HEK293T (cell line): ENCODE data around the gene EDRF1.

ENCODE experiments used
- FOXK2 ChIP-seq: fragments of 450-650 bp; IDR thresholded peaks from 2 replicates; pipeline ENCODE4 v1.6.1; 2016; ENCODE audit warnings: mild to moderate bottlenecking
- FOXM1 ChIP-seq: fragments of 450-650 bp; IDR thresholded peaks from 2 replicates; pipeline ENCODE4 v1.6.1; 2017; ENCODE audit warnings: mild to moderate bottlenecking, borderline replicate concordance
- LEF1 ChIP-seq: fragments of 450-650 bp; IDR thresholded peaks from 2 replicates; pipeline ENCODE4 v1.6.1; 2017; ENCODE audit warnings: mild to moderate bottlenecking, borderline replicate concordance
- SP1 ChIP-seq: fragments of 450-650 bp; IDR thresholded peaks from 2 replicates; pipeline ENCODE4 v1.6.1; 2017
- SUZ12 ChIP-seq: fragments of 450-650 bp; IDR thresholded peaks from 2 replicates; pipeline ENCODE4 v1.6.1; 2016; ENCODE audit warnings: mild to moderate bottlenecking
- ZNF384 ChIP-seq: fragments of 450-650 bp; IDR thresholded peaks from 2 replicates; pipeline ENCODE4 v1.6.1; 2016

DNA sequence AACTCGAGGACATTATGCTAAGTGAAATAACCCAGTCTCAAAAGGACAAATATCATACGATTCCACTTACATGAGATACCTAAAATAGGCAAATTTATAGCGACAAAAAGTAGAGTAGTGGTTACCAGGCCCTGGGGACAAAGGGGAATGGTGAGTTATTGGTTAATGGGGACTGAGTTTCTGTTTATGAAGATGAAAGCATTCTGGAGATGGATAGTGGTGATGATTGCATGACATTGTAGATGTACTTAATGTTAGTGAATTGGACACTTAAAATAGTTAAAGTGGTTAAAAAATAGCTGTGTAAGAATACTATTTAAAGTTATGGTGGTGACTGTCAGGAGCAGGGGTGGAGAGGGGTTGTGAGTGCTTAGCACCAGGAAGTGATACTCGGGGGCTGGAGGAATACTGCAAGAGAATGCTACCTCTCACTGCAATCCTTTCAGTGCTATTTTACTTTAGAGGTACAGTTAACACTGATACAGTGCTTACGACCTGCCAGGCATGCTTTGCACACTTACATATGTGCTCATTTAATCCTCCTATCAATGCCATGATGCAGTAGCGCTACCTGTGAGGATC lies 19.9 kb upstream of the EDRF1 start:
- TF ChIP-seq FOXK2 (no peak), SP1 (no peak), ZNF384 (no peak), SUZ12 (no peak), LEF1 (no peak), FOXM1 (no peak)
